Pancreas (tissue), 10 donors: ENCODE data around the gene TLCD5. TPM values are rescaled to one million over a fixed set of nuclear protein-coding genes. Genes with fewer than 3 reads are reported as not detected.

ENCODE experiments used
- ATAC-seq, 4 donors: fragments of 200-7000 bp; cut with Tn5 transposase; one replicate each; pipeline versions ENCODE4 v1.8.0 to v1.9.1; 2020; ENCODE audit warnings: mild to moderate bottlenecking in 4 of 4, moderate library complexity in 4 of 4
- DNase-seq, 6 donors: peaks; one replicate each; pipeline ENCODE4 v3.0.0-alpha.2; 2020
- FAIRE-seq: peaks from 2 replicates; lab custom pipeline; 2012; peaks lifted over from hg19 to GRCh38; lab: Jason Lieb, UNC
- H3K27ac ChIP-seq, 4 donors: fragments of 200-600 bp; sonication (generic); 1 replicate in 3 of 4; 2 replicates in 1 of 4; pipeline versions ENCODE4 v1.5.0 to v1.8.0; 2020
- H3K27me3 ChIP-seq, 4 donors: fragments of 200-600 bp; one replicate each; pipeline ENCODE4 v1.8.0; 2021
- H3K36me3 ChIP-seq, 3 donors: fragments of 200-600 bp; sonication (generic) in 1 of 3; one replicate each; pipeline versions ENCODE4 v1.5.0 to v1.8.0; 2020 to 2021
- H3K4me1 ChIP-seq, 3 donors: fragments of 200-600 bp; one replicate each; pipeline ENCODE4 v1.8.0; 2021
- H3K4me3 ChIP-seq, 4 donors: fragments of 200-600 bp; sonication (generic) in 2 of 4; one replicate each; pipeline versions ENCODE4 v1.5.0 to v1.8.0; 2020 to 2021
- H3K9me3 ChIP-seq, 4 donors: fragments of 200-600 bp; one replicate each; pipeline ENCODE4 v1.8.0; 2021
- CTCF ChIP-seq, 4 donors: fragments of 200-600 bp; sonication (generic) in 3 of 4; IDR thresholded peaks; one replicate each; pipeline versions ENCODE4 v1.5.0 to v1.8.0; 2021; ENCODE audit warnings: antibody characterized with exemption in 4 of 4
- WGBS, 2 donors: extraction: QIAGEN DNeasy Blood & Tissue Kit; methylation state at CpG; one replicate each; pipeline ENCODE4 v1.1.7; 2013; 5-methylcytosine and 5-hydroxymethylcytosine counted together
- intact Hi-C, 3 donors: fragments of 100-400 bp; cut with DNase I; formaldehyde crosslinking; loops; one replicate each; pipeline versions ENCODE4 v1.11.1 to v1.14.2; 2022
- polyA plus RNA-seq, 2 donors: library from polyadenylated mRNA; stranded (reverse); fragments of 200-250 nt; gene quantifications; one replicate each; pipeline ENCODE4 v1.2.3, GENCODE V29; 2013
- total RNA-seq, 6 donors: library from RNA; stranded (reverse); fragmentation: NEBNext Ultra II Directional in 4 of 6; extraction: Animal tissue kit (Norgen Biotek cat#: 25700) in 4 of 6; gene quantifications; one replicate each; pipeline versions ENCODE4 v1.2.1 to v1.2.4, GENCODE V29; 2021 to 2023
- donor health status: healthy with polysubstance abuse.
- donor health status: DM: no; HTN: no; CAD: no; lungs with moderate emphysema.
- donor health status: DM: no; HTN: no; CAD: no.
- donor health status: control.
- donor health status: control.
- donor health status: Bipolar disorder and iron deficiency.
- donor health status: DM: yes; HTN: yes; CAD: no.
- donor health status: DM: no; HTN: no; CAD: no.
- donor health status: DM: no; HTN: no; CAD: no.
- donor health status: DM: yes; HTN: yes; CAD: no.

TLCD5 gene
- total and polyA plus RNA-seq, 8 donors, result 1.5 to 5.7 (median 2.6) TPM

- 71 to 84% methylated on average over 2 of the region's 2 CpGs for WGBS, 2 donors
- no peaks in the 10 kb centered on the region for H3K27me3 ChIP-seq
- no peak overlapping the region for H3K27ac ChIP-seq
- FAIRE-seq (no peak), DNase-seq (no peak), ATAC-seq (no peak)
- H3K4me1 ChIP-seq, result no peaks in the 10 kb centered on the region
- TF ChIP-seq CTCF (IDR thresholded peaks at IDR 0.05), result no peak
- intact Hi-C loops, result no loop called here
- H3K4me3 ChIP-seq, result no peak overlapping the region
- no peaks in the 10 kb centered on the region for H3K36me3 ChIP-seq
- no peaks in the 10 kb centered on the region for H3K9me3 ChIP-seq
Measured at GRCh38 chr11:120283124-120283523, 42.0 kb upstream of the TLCD5 start.

DNA sequence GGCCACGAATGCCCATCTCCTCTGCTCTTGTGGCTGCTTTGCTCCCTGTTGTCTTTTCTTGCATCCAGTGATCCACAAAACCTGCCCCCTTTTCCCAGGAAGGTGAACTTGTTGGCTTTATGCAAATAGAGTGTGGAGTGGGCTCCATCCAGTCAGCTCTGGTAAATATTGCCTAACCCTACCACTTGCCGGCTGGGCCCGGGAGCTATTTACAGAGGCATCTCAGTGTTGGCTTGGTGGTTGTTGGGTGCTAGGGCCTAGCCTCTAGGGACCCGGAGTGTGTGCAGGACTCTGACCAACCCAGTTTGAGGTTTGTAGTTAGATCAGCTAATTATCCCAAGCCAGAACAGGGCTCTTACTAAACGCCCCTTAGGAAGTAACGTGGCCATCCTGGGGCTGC lies 40.8 kb upstream of the TLCD5 start:
- ATAC-seq, result no peak
- FAIRE-seq, result no peak
- Histone ChIP-seq H3K4me1 (no peaks in the 10 kb centered on the region), H3K36me3 (no peaks in the 10 kb centered on the region), H3K27ac (no peak overlapping the region), H3K27me3 (no peaks in the 10 kb centered on the region), H3K9me3 (no peaks in the 10 kb centered on the region), H3K4me3 (no peak overlapping the region)
- intact Hi-C loops, result no loop called here
- TF ChIP-seq CTCF (IDR thresholded peaks at IDR 0.05), result no peak
- 81 to 86% methylated on average over 6 of the region's 6 CpGs for WGBS, 2 donors
- DNase-seq, result no peak

DNA sequence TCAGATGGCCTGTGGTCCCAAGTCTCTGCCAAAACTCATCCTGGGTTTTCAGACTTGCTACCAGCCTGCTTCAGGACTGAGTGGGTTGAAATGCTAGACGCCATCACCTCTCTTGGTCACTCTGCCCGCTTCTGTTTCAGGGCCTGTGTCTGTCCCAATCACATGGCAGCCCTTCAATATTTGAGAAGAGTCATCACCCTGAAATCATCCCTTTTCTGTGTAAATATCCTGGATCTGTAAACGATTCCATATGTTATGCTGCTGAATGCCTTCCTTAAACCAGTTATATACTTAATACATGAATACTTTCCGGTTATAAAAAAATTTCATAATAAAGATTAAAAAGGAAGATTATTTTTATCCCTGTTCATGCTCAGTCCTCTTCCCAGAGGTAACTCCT lies 39.8 kb upstream of the TLCD5 start:
- intact Hi-C loops, result no loop called here
- H3K36me3 ChIP-seq, result no peaks in the 10 kb centered on the region
- no peak for TF ChIP-seq CTCF (IDR thresholded peaks at IDR 0.05)
- 81 to 86% methylated on average over 4 of the region's 4 CpGs for WGBS, 2 donors
- H3K4me3 ChIP-seq, result no peak overlapping the region
- H3K27ac ChIP-seq, result no peak overlapping the region
- no peak for DNase-seq
- H3K4me1 ChIP-seq, result no peaks in the 10 kb centered on the region
- H3K9me3 ChIP-seq, result no peaks in the 10 kb centered on the region
- H3K27me3 ChIP-seq, result no peaks in the 10 kb centered on the region
- ATAC-seq, result no peak
- FAIRE-seq, result no peak

DNA sequence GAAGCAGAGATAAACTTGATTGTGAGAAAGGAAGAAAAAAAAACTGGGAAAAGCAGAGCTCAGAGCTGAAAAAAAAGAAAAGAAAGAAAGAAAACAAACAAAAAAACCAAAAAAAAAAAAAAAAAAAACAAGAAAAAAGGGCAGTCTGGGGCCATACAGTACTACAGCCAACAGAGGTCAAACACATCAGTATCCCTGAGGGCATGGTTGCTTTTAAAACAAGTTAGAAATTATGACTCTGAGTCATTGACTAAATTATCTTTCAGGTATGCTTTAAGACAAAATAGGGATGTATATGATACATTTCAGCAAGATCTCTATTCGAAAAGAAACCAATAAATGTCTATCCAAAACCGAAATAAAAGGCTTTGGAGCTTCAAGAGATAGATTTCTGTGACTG lies 37.1 kb upstream of the TLCD5 start:
- no peaks in the 10 kb centered on the region for H3K36me3 ChIP-seq
- WGBS, 2 donors, result 73 to 78% methylated on average over 2 of the region's 2 CpGs
- H3K4me3 ChIP-seq, result no peak overlapping the region
- H3K27ac ChIP-seq, result no peak overlapping the region
- H3K27me3 ChIP-seq, result no peaks in the 10 kb centered on the region
- no peak for TF ChIP-seq CTCF (IDR thresholded peaks at IDR 0.05)
- FAIRE-seq (no peak), DNase-seq (no peak), ATAC-seq (no peak)
- intact Hi-C loops, result no loop called here
- H3K9me3 ChIP-seq, result no peaks in the 10 kb centered on the region
- H3K4me1 ChIP-seq, result no peaks in the 10 kb centered on the region

- no peaks in the 10 kb centered on the region for H3K27me3 ChIP-seq
- no peak overlapping the region for H3K4me3 ChIP-seq
- no peaks in the 10 kb centered on the region for H3K36me3 ChIP-seq
- FAIRE-seq, result no peak
- H3K9me3 ChIP-seq, result no peaks in the 10 kb centered on the region
- no peaks in the 10 kb centered on the region for H3K4me1 ChIP-seq
- TF ChIP-seq CTCF (IDR thresholded peaks at IDR 0.05), result no peak
- no peak for DNase-seq
- no peak for ATAC-seq
- H3K27ac ChIP-seq, result no peak overlapping the region
- 79 to 89% methylated on average over 9 of the region's 9 CpGs for WGBS, 2 donors
- intact Hi-C loops, result no loop called here
Measured at GRCh38 chr11:120289426-120289825, 35.7 kb upstream of the TLCD5 start.
